GM23248 (cell line): ENCODE results near the gene ZNF215.
"Not testable (repeated sequence)": the region's sequence is repeated elsewhere in the genome, so short reads cannot be mapped to it uniquely, and the experiment has no call there.

Experiments
- EZH2 ChIP-seq: fragments of 200-600 bp; sonication (generic); IDR thresholded peaks from 2 replicates; pipeline ENCODE4 v1.6.1; 2018; ENCODE audit warnings: antibody characterized with exemption, mild to moderate bottlenecking; ENCODE audit not compliant: insufficient read depth, poor library complexity, severe bottlenecking
- EZH2phosphoT487 ChIP-seq: fragments of 200-600 bp; sonication (generic); IDR thresholded peaks from 2 replicates; pipeline ENCODE4 v1.6.1; 2018; ENCODE audit warnings: antibody characterized with exemption, moderate library complexity, mild to moderate bottlenecking, low read depth; ENCODE audit not compliant: insufficient read depth

- TF ChIP-seq EZH2, EZH2phosphoT487: not testable (repeated sequence)
These were observed 28.0 kb downstream of the ZNF215 start for GRCh38 chr11:6954248-6954647.
